Vagina (tissue), 2 donors: ENCODE results near the gene F2RL3.

Source experiments
- POLR2A ChIP-seq, 2 donors: fragments of 450-650 bp; IDR thresholded peaks; one replicate each; pipeline ENCODE4 v1.6.1; 2017; ENCODE audit warnings: antibody characterized with exemption in 2 of 2, mild to moderate bottlenecking in 2 of 2, moderate library complexity in 2 of 2
- POLR2AphosphoS5 ChIP-seq, 2 donors: sonication (generic); formaldehyde crosslinking; IDR thresholded peaks; one replicate each; pipeline ENCODE4 v1.9.0; 2017; ENCODE audit warnings: antibody characterized with exemption in 2 of 2, mild to moderate bottlenecking in 2 of 2, low read depth in 1 of 2; ENCODE audit not compliant: insufficient read depth in 1 of 2
- TF ChIP-seq, protein P1 (sequence below), 3 experiments: fragments of 450-650 bp in 2 of 3; fragments of 200-600 bp in 1 of 3; sonication (generic) in 1 of 3; IDR thresholded peaks; one replicate each; pipeline ENCODE4 v1.5.1; 2017 to 2019; ENCODE audit warnings: antibody characterized with exemption in 3 of 3, mild to moderate bottlenecking in 2 of 3, moderate library complexity in 2 of 3

DNA sequence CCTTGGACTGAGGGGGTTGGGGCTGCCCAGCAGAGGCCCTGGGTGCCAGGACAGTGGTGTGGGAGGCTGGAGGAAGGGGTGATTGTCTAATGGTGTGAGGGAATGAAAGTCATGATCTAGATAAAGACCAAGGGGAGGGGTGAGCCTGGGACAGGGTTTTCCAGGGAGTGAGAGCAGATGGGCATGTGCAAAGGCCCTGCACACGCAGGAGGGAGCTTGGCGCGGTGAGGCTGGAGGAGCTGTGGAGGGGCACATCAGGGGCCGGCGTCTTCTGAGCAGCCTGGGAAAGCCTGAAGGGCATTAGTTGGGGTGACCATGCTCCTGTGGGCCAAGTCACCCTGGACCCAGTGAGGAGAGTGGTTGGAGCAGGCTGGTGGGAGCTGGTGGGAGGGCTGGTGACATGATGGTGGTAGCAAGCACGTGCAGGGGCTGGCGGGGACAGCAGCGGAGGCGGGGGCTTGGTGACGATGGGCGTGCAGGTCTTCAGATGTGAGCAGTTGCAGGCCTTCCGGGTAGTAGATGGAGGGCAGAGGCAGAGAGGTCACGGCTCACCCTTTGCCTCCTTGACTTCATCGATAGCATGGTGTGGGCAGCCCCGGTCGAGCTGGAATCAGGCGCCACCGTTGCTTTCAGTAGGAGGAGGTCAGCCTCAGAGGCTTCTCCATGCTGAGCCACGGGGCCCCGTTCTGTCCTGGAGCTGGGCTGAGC lies 20.2 kb upstream of the F2RL3 start:
- TF ChIP-seq, protein P1, sequence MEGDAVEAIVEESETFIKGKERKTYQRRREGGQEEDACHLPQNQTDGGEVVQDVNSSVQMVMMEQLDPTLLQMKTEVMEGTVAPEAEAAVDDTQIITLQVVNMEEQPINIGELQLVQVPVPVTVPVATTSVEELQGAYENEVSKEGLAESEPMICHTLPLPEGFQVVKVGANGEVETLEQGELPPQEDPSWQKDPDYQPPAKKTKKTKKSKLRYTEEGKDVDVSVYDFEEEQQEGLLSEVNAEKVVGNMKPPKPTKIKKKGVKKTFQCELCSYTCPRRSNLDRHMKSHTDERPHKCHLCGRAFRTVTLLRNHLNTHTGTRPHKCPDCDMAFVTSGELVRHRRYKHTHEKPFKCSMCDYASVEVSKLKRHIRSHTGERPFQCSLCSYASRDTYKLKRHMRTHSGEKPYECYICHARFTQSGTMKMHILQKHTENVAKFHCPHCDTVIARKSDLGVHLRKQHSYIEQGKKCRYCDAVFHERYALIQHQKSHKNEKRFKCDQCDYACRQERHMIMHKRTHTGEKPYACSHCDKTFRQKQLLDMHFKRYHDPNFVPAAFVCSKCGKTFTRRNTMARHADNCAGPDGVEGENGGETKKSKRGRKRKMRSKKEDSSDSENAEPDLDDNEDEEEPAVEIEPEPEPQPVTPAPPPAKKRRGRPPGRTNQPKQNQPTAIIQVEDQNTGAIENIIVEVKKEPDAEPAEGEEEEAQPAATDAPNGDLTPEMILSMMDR (IDR thresholded peaks at IDR 0.05): no peak
- no peak for TF ChIP-seq POLR2AphosphoS5 (IDR thresholded peaks at IDR 0.05; ENCODE audit: insufficient read depth in 1 of 2, low read depth in 1 of 2)
- no peak for TF ChIP-seq POLR2A (IDR thresholded peaks at IDR 0.05)
